HCT116 (cell line): ENCODE results near the gene GRIPAP1. TPM values are rescaled to one million over a fixed set of nuclear protein-coding genes. Genes with fewer than 3 reads are reported as not detected.

Experiments used
- ATAC-seq: fragments of 200-7000 bp; cut with Tn5 transposase; 2 replicates; pipeline ENCODE4 v1.9.1; 2020; ENCODE audit warnings: mild to moderate bottlenecking, moderate library complexity
- BruUV-seq: library from RNA; stranded (reverse); fragments of 400-500 nt; replicated peaks from 2 replicates; lab custom pipeline; 2021; lab: Mats Ljungman, UMichigan
- CTCF ChIA-PET: fragments of 300-600 bp; sonication (Branson Sonifier 250); formaldehyde crosslinking; loops from one replicate; lab custom pipeline; 2021; ENCODE audit warnings: antibody characterized with exemption; lab: Charles Lee
- POLR2A ChIA-PET: fragments of 300-600, 350-600 bp; sonication (Branson Sonifier 250); formaldehyde crosslinking; loops from one replicate; lab custom pipeline; 2021; ENCODE audit warnings: antibody characterized with exemption; lab: Charles Lee
- RAD21 ChIA-PET, 2 experiments: fragments of 300-600 bp; sonication (Branson Sonifier 250); formaldehyde crosslinking; loops; one replicate each; lab custom pipeline; 2023; ENCODE audit warnings: low total read pairs in 2 of 2; ENCODE audit not compliant: uncharacterized antibody in 2 of 2, unreplicated experiment in 2 of 2, low non-redundant PET in 1 of 2; lab: Charles Lee
- DNase-seq: peaks from one replicate; pipeline ENCODE4 v3.0.0-alpha.2; 2010; ENCODE audit warnings: low read depth, low spot score
- H2AFZ ChIP-seq: fragments of 200-600 bp; shearing (Covaris generic), sonication (generic); 2 replicates; pipeline ENCODE4 v1.6.1; 2017; ENCODE audit warnings: low read depth, mixed run types, mixed read lengths, antibody characterized with exemption, low read length; ENCODE audit not compliant: poor library complexity, severe bottlenecking
- H3K27ac ChIP-seq: 2 replicates; pipeline ENCODE4 v1.5.1; 2012; ENCODE audit warnings: low read depth, low read length
- H3K27me3 ChIP-seq: fragments of 200-600 bp; sonication (generic); 2 replicates; pipeline ENCODE4 v1.6.1; 2016; ENCODE audit warnings: mixed run types, low read length, mixed read lengths; ENCODE audit not compliant: insufficient read depth
- H3K36me3 ChIP-seq, 2 experiments: fragments of 200-500 bp in 1 of 2; fragments of 200-600 bp in 1 of 2; sonication (Bioruptor generic) in 1 of 2; sonication (generic) in 1 of 2; 2 replicates each; pipeline versions ENCODE4 v1.5.1 to v1.6.1; 2014 to 2016; ENCODE audit warnings: low read length in 2 of 2, inconsistent platforms in 1 of 2, mixed read lengths in 1 of 2, mixed run types in 1 of 2; ENCODE audit not compliant: insufficient read depth in 2 of 2, control insufficient read depth in 1 of 2
- H3K4me1 ChIP-seq, 2 experiments: fragments of 200-600 bp in 1 of 2; sonication (generic) in 1 of 2; 2 replicates each; pipeline versions ENCODE4 v1.5.1 to v1.6.1; 2012 to 2017; ENCODE audit warnings: low read length in 2 of 2, inconsistent platforms in 1 of 2, mild to moderate bottlenecking in 1 of 2, mixed read lengths in 1 of 2, mixed run types in 1 of 2, moderate library complexity in 1 of 2; ENCODE audit not compliant: insufficient read depth in 2 of 2, control insufficient read depth in 1 of 2
- H3K4me2 ChIP-seq: fragments of 200-600 bp; sonication (generic); 2 replicates; pipeline ENCODE4 v1.6.1; 2017; ENCODE audit warnings: mixed run types, low read length, mixed read lengths
- H3K4me3 ChIP-seq, 2 experiments: fragments of 200-600 bp in 1 of 2; sonication (generic) in 1 of 2; replicated peaks in 1 of 2; 2 replicates each; pipeline ENCODE4 v1.5.1; 2011 to 2016; ENCODE audit warnings: low read length in 2 of 2, control low read depth in 1 of 2, low read depth in 1 of 2, mild to moderate bottlenecking in 1 of 2, mixed read lengths in 1 of 2, mixed run types in 1 of 2
- H3K79me2 ChIP-seq: fragments of 200-600 bp; sonication (generic); 2 replicates; pipeline ENCODE4 v1.6.1; 2017; ENCODE audit warnings: mild to moderate bottlenecking, mixed run types, low read length, moderate library complexity, mixed read lengths; ENCODE audit not compliant: insufficient read depth
- H3K9ac ChIP-seq: fragments of 200-600 bp; sonication (generic); 2 replicates; pipeline ENCODE4 v1.6.1; 2016; ENCODE audit warnings: low read length, mixed read lengths
- H3K9me2 ChIP-seq: fragments of 200-600 bp; sonication (generic), shearing (Covaris generic); 2 replicates; pipeline ENCODE4 v1.6.1; 2017; ENCODE audit warnings: mixed run types, mild to moderate bottlenecking, moderate library complexity; ENCODE audit not compliant: insufficient read depth
- H3K9me3 ChIP-seq, 2 experiments: fragments of 200-500 bp in 1 of 2; fragments of 200-600 bp in 1 of 2; sonication (Bioruptor generic) in 1 of 2; sonication (generic) in 1 of 2; 2 replicates each; pipeline ENCODE4 v1.6.1; 2014 to 2017; ENCODE audit warnings: low read length in 2 of 2, mixed read lengths in 2 of 2, inconsistent platforms in 1 of 2, low read depth in 1 of 2, mild to moderate bottlenecking in 1 of 2, mixed run types in 1 of 2, moderate library complexity in 1 of 2; ENCODE audit not compliant: control insufficient read depth in 1 of 2, insufficient read depth in 1 of 2
- H4K20me1 ChIP-seq: fragments of 200-600 bp; sonication (generic), shearing (Covaris generic); 2 replicates; pipeline ENCODE4 v1.6.1; 2017; ENCODE audit warnings: mixed run types, mild to moderate bottlenecking, moderate library complexity; ENCODE audit not compliant: insufficient read depth
- CBX3 ChIP-seq: IDR thresholded peaks from 2 replicates; pipeline ENCODE4 v1.6.1; 2012; ENCODE audit warnings: low read depth
- CTCF ChIP-seq, 3 experiments: fragments of 200-600 bp in 1 of 3; sonication (generic) in 1 of 3; IDR thresholded peaks in 2 of 3; conservative IDR thresholded peaks in 1 of 3; 2 replicates each; pipeline ENCODE4 v1.5.1; 2012 to 2017; ENCODE audit warnings: low read depth in 2 of 3, low read length in 2 of 3, antibody characterized with exemption in 1 of 3, borderline replicate concordance in 1 of 3, control low read depth in 1 of 3, mild to moderate bottlenecking in 1 of 3, mixed read lengths in 1 of 3, mixed run types in 1 of 3, moderate library complexity in 1 of 3; ENCODE audit not compliant: insufficient read depth in 1 of 3
- ELF1 ChIP-seq: IDR thresholded peaks from 2 replicates; pipeline ENCODE4 v1.6.1; 2012; ENCODE audit warnings: low read depth, borderline replicate concordance
- EZH2 ChIP-seq: fragments of 200-600 bp; sonication (generic); IDR thresholded peaks from 2 replicates; pipeline ENCODE4 v1.6.1; 2017; ENCODE audit warnings: antibody characterized with exemption, mixed run types
- EZH2phosphoT487 ChIP-seq: fragments of 200-600 bp; IDR thresholded peaks from 2 replicates; pipeline ENCODE4 v1.6.1; 2018; ENCODE audit warnings: antibody characterized with exemption, borderline replicate concordance
- MAX ChIP-seq: IDR thresholded peaks from 2 replicates; pipeline ENCODE4 v1.6.1; 2012
- RAD21 ChIP-seq: IDR thresholded peaks from 2 replicates; pipeline ENCODE4 v1.6.1; 2012; ENCODE audit warnings: low read depth, mild to moderate bottlenecking
- REST ChIP-seq: IDR thresholded peaks from 2 replicates; pipeline ENCODE4 v1.6.1; 2012; ENCODE audit warnings: low read depth
- SIN3A ChIP-seq: IDR thresholded peaks from 2 replicates; pipeline ENCODE4 v1.6.1; 2012; ENCODE audit warnings: low read depth
- SRF ChIP-seq: IDR thresholded peaks from 2 replicates; pipeline ENCODE4 v1.6.1; 2012; ENCODE audit warnings: low read depth
- YY1 ChIP-seq: IDR thresholded peaks from 2 replicates; pipeline ENCODE4 v1.6.1; 2011; ENCODE audit warnings: low read length, low read depth, moderate library complexity, mild to moderate bottlenecking; ENCODE audit not compliant: insufficient replicate concordance; ENCODE audit errors: extremely low read depth
- ZFX ChIP-seq: fragments of 450-650 bp; IDR thresholded peaks from 2 replicates; pipeline ENCODE4 v1.6.1; 2017
- ZNF274 ChIP-seq: fragments of 200-500 bp; sonication (Bioruptor generic); IDR thresholded peaks from 2 replicates; pipeline ENCODE4 v1.6.1; 2014; ENCODE audit warnings: mild to moderate bottlenecking, low read depth, low read length, inconsistent platforms
- intact Hi-C: fragments of 100-400 bp; cut with micrococcal nuclease; formaldehyde crosslinking; loops from 2 replicates; pipeline ENCODE4 v1.10.0; 2022
- total RNA-seq: library from RNA; stranded (reverse); gene quantifications from one replicate; pipeline ENCODE4 v1.2.1, GENCODE V29; 2021; ENCODE audit not compliant: unreplicated experiment

The GRIPAP1 gene
- total RNA-seq, 1 experiment from 2014 or later: 39.4 TPM

- ChIA-PET POLR2A (no interaction called here), RAD21 (no interaction called here), CTCF (no interaction called here)
- Histone ChIP-seq H3K4me1 (peaks cover 0 to 7% of the 10 kb centered on the region in 2 experiments; a peak in 1 of 4 replicates), H3K27ac (no peak overlapping the region), H3K9me2 (no peaks in the 10 kb centered on the region), H3K36me3 (no peaks in the 10 kb centered on the region; a peak in 1 of 4 replicates), H4K20me1 (no peaks in the 10 kb centered on the region), H3K4me3 (no peak overlapping the region), H3K9me3 (no peaks in the 10 kb centered on the region), H3K9ac (no peak overlapping the region), H3K4me2 (no peak overlapping the region), H3K79me2 (peaks cover 5% of the 10 kb centered on the region; the same call in 1 of the 2 replicates), H3K27me3 (no peaks in the 10 kb centered on the region), H2AFZ (no peak overlapping the region)
- TF ChIP-seq RAD21 (no peak), YY1 (no peak), SIN3A (no peak), REST (no peak), CTCF (IDR thresholded peaks at IDR 0.05 in 2 of 3, conservative IDR thresholded peaks at IDR 0.05 in 1 of 3; ENCODE audit: borderline replicate concordance in 1 of 3, insufficient read depth in 1 of 3, low read depth in 2 of 3, low read length in 2 of 3) (no peak), ZNF274 (no peak), ELF1 (no peak), EZH2phosphoT487 (no peak), EZH2 (no peak), ZFX (no peak), CBX3 (no peak), MAX (no peak), SRF (no peak)
- DNase-seq (no peak), ATAC-seq (no peak)
- no TSS peak for BruUV-seq
- intact Hi-C loops: no loop called here
Observed at GRCh38 chrX:48998391-48998790, 3.7 kb downstream of the GRIPAP1 start.
